GM21576 (cell line): ENCODE data around the gene RNF182.

Source experiments
- ATAC-seq: cut with Tn5 transposase; IDR thresholded peaks from one replicate; pipeline ENCODE4 v1.9.1; 2021; ENCODE audit warnings: mild to moderate bottlenecking, moderate library complexity; ENCODE audit not compliant: unreplicated experiment

The RNF182 gene

GRCh38 chr6:14028631-14029030 lies 103.9 kb downstream of the RNF182 start:
- ATAC-seq = no peak

GRCh38 chr6:14029605-14030004 lies 104.9 kb downstream of the RNF182 start:
- ATAC-seq = no peak
